ENCODE results near the gene RYR2.

Gene RYR2

DNA sequence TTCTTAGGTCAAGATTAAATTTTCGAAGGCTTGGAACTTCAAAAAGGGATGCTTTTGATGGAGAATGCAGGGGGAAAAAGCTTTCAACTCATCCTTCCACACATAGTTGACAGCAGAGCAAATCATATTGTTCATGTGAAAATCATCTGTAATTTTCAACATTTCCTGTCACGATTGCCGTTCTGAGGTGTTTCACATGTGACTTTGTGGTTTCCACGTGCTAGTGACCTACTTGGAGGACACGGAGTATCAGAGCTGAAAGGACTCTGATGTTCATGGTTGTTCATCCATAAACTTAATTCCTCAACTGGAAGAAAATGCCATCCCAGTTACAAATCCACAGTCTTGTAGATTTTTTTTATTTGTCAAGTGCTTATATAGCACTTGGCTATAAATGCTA, 769.6 kb downstream of the RYR2 start:
- Histone ChIP-seq H4K91ac (ENCODE audit: low read depth, low read length) (no peak overlapping the region), H3K27me3 (ENCODE audit: insufficient read depth, low read length) (no peaks in the 10 kb centered on the region), H3K9ac (ENCODE audit: low read length) (no peak overlapping the region), H3K4me3 (ENCODE audit: low read depth, low read length) (no peak overlapping the region), H2BK12ac (ENCODE audit: low read length) (no peak overlapping the region), H3K4me2 (ENCODE audit: low read length) (no peak overlapping the region), H2BK5ac (ENCODE audit: low read depth, low read length, poor library complexity) (no peak overlapping the region), H3K4me1 (ENCODE audit: control insufficient read depth in 1 of 2, insufficient read depth in 2 of 2, low read length in 2 of 2) (no peaks in the 10 kb centered on the region), H3K4ac (ENCODE audit: low read depth, low read length) (no peak overlapping the region), H3K9me3 (ENCODE audit: insufficient read depth, low read depth, low read length) (no peaks in the 10 kb centered on the region), H3K79me2 (ENCODE audit: control insufficient read depth, insufficient read depth, low read length, poor library complexity) (no peaks in the 10 kb centered on the region), H3K36me3 (ENCODE audit: control insufficient read depth in 1 of 2, insufficient read depth in 2 of 2, low read length in 2 of 2) (no peaks in the 10 kb centered on the region), H4K12ac (ENCODE audit: low read depth, low read length) (no peak overlapping the region), H3K18ac (ENCODE audit: low read length) (no peak overlapping the region), H3K27ac (ENCODE audit: low read depth, low read length) (no peak overlapping the region), H4K8ac (ENCODE audit: low read depth, low read length) (no peak overlapping the region), H3K14ac (ENCODE audit: low read length) (no peak overlapping the region), H2BK120ac (ENCODE audit: insufficient read depth, low read length, poor library complexity) (no peak overlapping the region), H3K79me1 (ENCODE audit: low read length) (no peaks in the 10 kb centered on the region), H3K23ac (ENCODE audit: low read length) (no peak overlapping the region), H2AFZ (ENCODE audit: insufficient read depth, low read length, poor library complexity) (no peak overlapping the region), H2AK5ac (ENCODE audit: low read length) (no peak overlapping the region)
- WGBS (ENCODE audit: extremely low coverage, insufficient coverage, insufficient read length): no CpG with 5 or more reads among the region's 5 CpGs
- no peak for DNase-seq

DNA sequence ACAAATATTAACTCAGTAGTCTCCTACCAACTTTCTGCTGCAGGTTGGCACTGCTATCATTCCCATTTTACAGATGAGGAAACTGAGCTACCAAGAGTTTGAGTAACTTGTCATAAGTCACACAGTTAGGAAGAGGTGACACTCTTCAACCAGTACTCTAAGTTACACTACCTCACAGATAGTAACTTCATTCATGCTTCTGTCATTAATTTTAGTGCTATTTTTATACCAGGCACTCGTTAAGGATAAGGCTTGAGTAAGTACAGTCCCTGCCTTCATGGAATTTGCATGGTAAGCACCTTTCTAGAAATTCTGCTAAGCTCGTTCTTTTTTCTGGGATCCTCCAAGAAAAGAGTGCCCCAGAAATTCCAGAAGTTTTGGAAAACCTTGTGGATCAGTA, 770.1 kb downstream of the RYR2 start:
- no peaks in the 10 kb centered on the region for H3K79me1 ChIP-seq (ENCODE audit: low read length)
- no CpG with 5 or more reads among the region's 2 CpGs for WGBS (ENCODE audit: extremely low coverage, insufficient coverage, insufficient read length)
- no peak for DNase-seq

DNA sequence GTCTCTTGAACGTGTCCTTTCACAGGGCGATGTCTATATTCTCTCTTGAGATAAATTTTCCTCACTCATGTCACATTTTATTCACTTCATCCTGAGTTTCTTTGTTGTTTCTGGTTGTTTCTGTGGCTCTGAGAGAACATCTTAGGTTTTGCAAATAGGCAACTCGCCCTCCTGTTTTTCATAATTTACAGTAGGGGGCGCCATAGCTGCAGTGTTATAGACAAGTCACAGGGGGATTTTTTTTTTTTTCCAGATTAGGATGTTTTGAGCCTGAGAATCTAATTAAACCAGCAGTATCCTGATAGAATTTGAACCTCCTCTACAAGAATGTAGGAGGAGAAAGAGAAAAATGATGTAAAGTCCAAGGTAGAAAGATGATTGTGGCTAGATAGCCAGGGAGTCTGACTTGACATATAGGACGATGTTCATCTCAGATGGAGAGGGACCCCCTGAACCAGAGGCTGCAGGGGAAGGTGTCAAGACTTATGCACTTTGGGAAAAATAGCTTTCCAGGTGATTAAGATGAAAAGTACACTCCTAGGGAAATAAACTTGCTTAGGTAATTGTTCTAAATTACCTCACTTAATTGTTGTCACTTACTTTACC, 772.4 kb downstream of the RYR2 start:
- Histone ChIP-seq H2BK12ac (ENCODE audit: low read length) (no peak overlapping the region), H3K27me3 (ENCODE audit: insufficient read depth, low read length) (no peaks in the 10 kb centered on the region), H3K36me3 (ENCODE audit: control insufficient read depth in 1 of 2, insufficient read depth in 2 of 2, low read length in 2 of 2) (peaks cover 0 to 2% of the 10 kb centered on the region in 2 experiments), H2AK5ac (ENCODE audit: low read length) (no peak overlapping the region), H3K9me3 (ENCODE audit: insufficient read depth, low read depth, low read length) (no peaks in the 10 kb centered on the region), H2AFZ (ENCODE audit: insufficient read depth, low read length, poor library complexity) (no peak overlapping the region), H3K4me2 (ENCODE audit: low read length) (no peak overlapping the region), H3K4me3 (ENCODE audit: low read depth, low read length) (no peak overlapping the region), H3K23ac (ENCODE audit: low read length) (no peak overlapping the region), H4K8ac (ENCODE audit: low read depth, low read length) (no peak overlapping the region), H3K79me2 (ENCODE audit: control insufficient read depth, insufficient read depth, low read length, poor library complexity) (no peaks in the 10 kb centered on the region), H4K12ac (ENCODE audit: low read depth, low read length) (no peak overlapping the region), H3K79me1 (ENCODE audit: low read length) (no peaks in the 10 kb centered on the region), H3K9ac (ENCODE audit: low read length) (no peak overlapping the region), H4K91ac (ENCODE audit: low read depth, low read length) (no peak overlapping the region), H3K14ac (ENCODE audit: low read length) (no peak overlapping the region), H3K4ac (ENCODE audit: low read depth, low read length) (no peak overlapping the region), H3K27ac (ENCODE audit: low read depth, low read length) (no peak overlapping the region), H2BK120ac (ENCODE audit: insufficient read depth, low read length, poor library complexity) (no peak overlapping the region), H2BK5ac (ENCODE audit: low read depth, low read length, poor library complexity) (no peak overlapping the region), H3K4me1 (ENCODE audit: control insufficient read depth in 1 of 2, insufficient read depth in 2 of 2, low read length in 2 of 2) (no peaks in the 10 kb centered on the region), H3K18ac (ENCODE audit: low read length) (no peak overlapping the region)
- WGBS (ENCODE audit: extremely low coverage, insufficient coverage, insufficient read length): no CpG with 5 or more reads among the region's 5 CpGs
- DNase-seq: peak in 1 of 2 donors; percentile 19

More for the DNA sequence above, 770.1 kb downstream of the RYR2 start:
- Histone ChIP-seq H3K23ac (ENCODE audit: low read length) (no peak overlapping the region), H3K27me3 (ENCODE audit: insufficient read depth, low read length) (no peaks in the 10 kb centered on the region), H3K18ac (ENCODE audit: low read length) (no peak overlapping the region), H4K8ac (ENCODE audit: low read depth, low read length) (no peak overlapping the region), H3K4ac (ENCODE audit: low read depth, low read length) (no peak overlapping the region), H3K9ac (ENCODE audit: low read length) (no peak overlapping the region), H2BK12ac (ENCODE audit: low read length) (no peak overlapping the region), H3K4me1 (ENCODE audit: control insufficient read depth in 1 of 2, insufficient read depth in 2 of 2, low read length in 2 of 2) (no peaks in the 10 kb centered on the region), H3K4me2 (ENCODE audit: low read length) (no peak overlapping the region), H2AFZ (ENCODE audit: insufficient read depth, low read length, poor library complexity) (no peak overlapping the region), H2BK120ac (ENCODE audit: insufficient read depth, low read length, poor library complexity) (no peak overlapping the region), H3K27ac (ENCODE audit: low read depth, low read length) (no peak overlapping the region), H3K4me3 (ENCODE audit: low read depth, low read length) (no peak overlapping the region), H2BK5ac (ENCODE audit: low read depth, low read length, poor library complexity) (no peak overlapping the region), H3K14ac (ENCODE audit: low read length) (no peak overlapping the region), H3K36me3 (ENCODE audit: control insufficient read depth in 1 of 2, insufficient read depth in 2 of 2, low read length in 2 of 2) (no peaks in the 10 kb centered on the region), H4K91ac (ENCODE audit: low read depth, low read length) (no peak overlapping the region), H3K9me3 (ENCODE audit: insufficient read depth, low read depth, low read length) (no peaks in the 10 kb centered on the region), H4K12ac (ENCODE audit: low read depth, low read length) (no peak overlapping the region), H3K79me2 (ENCODE audit: control insufficient read depth, insufficient read depth, low read length, poor library complexity) (no peaks in the 10 kb centered on the region), H2AK5ac (ENCODE audit: low read length) (no peak overlapping the region)

DNA sequence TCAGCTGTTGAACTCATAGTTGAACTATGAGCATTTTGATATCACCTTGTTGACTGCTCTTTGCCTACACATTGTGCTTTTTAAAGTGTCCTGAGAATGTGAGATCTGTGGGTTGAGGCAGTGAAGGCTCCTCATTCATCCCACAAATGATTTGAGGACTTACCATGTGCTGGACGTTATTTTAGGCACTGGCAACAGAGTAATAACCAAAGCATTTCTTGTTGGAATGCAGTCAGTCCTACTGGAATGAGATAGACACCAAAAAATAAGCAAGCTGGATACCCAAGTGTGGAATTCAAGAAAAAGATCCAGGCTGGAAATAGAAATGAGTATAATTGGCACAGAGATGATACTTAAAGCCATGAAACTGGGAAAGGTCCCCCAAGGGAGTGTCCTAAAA, 775.3 kb downstream of the RYR2 start:
- no peaks in the 10 kb centered on the region for H3K9me3 ChIP-seq (ENCODE audit: insufficient read depth, low read depth, low read length)
- no peak for DNase-seq
- no peak overlapping the region for H3K9ac ChIP-seq (ENCODE audit: low read length)
- no peak overlapping the region for H2BK5ac ChIP-seq (ENCODE audit: low read depth, low read length, poor library complexity)
- H2BK120ac ChIP-seq (ENCODE audit: insufficient read depth, low read length, poor library complexity): no peak overlapping the region
- peaks cover 3 to 6% of the 10 kb centered on the region in 2 experiments for H3K36me3 ChIP-seq (ENCODE audit: control insufficient read depth in 1 of 2, insufficient read depth in 2 of 2, low read length in 2 of 2)
- no peaks in the 10 kb centered on the region for H3K27me3 ChIP-seq (ENCODE audit: insufficient read depth, low read length)
- no peak overlapping the region for H2AK5ac ChIP-seq (ENCODE audit: low read length)
- H2BK12ac ChIP-seq (ENCODE audit: low read length): no peak overlapping the region
- no peak overlapping the region for H3K4ac ChIP-seq (ENCODE audit: low read depth, low read length)
- no peak overlapping the region for H3K4me3 ChIP-seq (ENCODE audit: low read depth, low read length)
- no peak overlapping the region for H2AFZ ChIP-seq (ENCODE audit: insufficient read depth, low read length, poor library complexity)
- no peak overlapping the region for H3K27ac ChIP-seq (ENCODE audit: low read depth, low read length)
- H3K79me1 ChIP-seq (ENCODE audit: low read length): no peaks in the 10 kb centered on the region
- H3K4me2 ChIP-seq (ENCODE audit: low read length): no peak overlapping the region
- H4K12ac ChIP-seq (ENCODE audit: low read depth, low read length): no peak overlapping the region
- WGBS (ENCODE audit: extremely low coverage, insufficient coverage, insufficient read length): no CpG with 5 or more reads among the region's 1 CpG
- H3K79me2 ChIP-seq (ENCODE audit: control insufficient read depth, insufficient read depth, low read length, poor library complexity): no peaks in the 10 kb centered on the region
- no peak overlapping the region for H3K14ac ChIP-seq (ENCODE audit: low read length)
- no peak overlapping the region for H4K91ac ChIP-seq (ENCODE audit: low read depth, low read length)
- no peak overlapping the region for H4K8ac ChIP-seq (ENCODE audit: low read depth, low read length)
- H3K23ac ChIP-seq (ENCODE audit: low read length): no peak overlapping the region
- no peaks in the 10 kb centered on the region for H3K4me1 ChIP-seq (ENCODE audit: control insufficient read depth in 1 of 2, insufficient read depth in 2 of 2, low read length in 2 of 2)
- no peak overlapping the region for H3K18ac ChIP-seq (ENCODE audit: low read length)
